ENCODE measurements around the gene SLC22A16.

GRCh38 chr6:110509617-110510241, 33.3 kb upstream of the SLC22A16 start:
- TF ChIP-seq CTCF (IDR thresholded peaks at IDR 0.05; ENCODE audit: low read length) (no peak), EZH2 (IDR thresholded peaks at IDR 0.05; ENCODE audit: borderline replicate concordance, low read length) (no peak)
